ENCODE results near the gene IGSF21.

Gene IGSF21

GRCh38 chr1:18328803-18329202, 221.2 kb downstream of the IGSF21 start:
- peaks cover 8% of the 10 kb centered on the region for H3K4me1 ChIP-seq (ENCODE audit: insufficient read depth, low read length)
- no peak overlapping the region for H3K4me3 ChIP-seq (ENCODE audit: low read depth in 1 of 2, low read length in 2 of 2)
- H3K9ac ChIP-seq (ENCODE audit: low read length), result no peak overlapping the region
- no peaks in the 10 kb centered on the region for H3K27me3 ChIP-seq (ENCODE audit: control insufficient read depth in 1 of 2, insufficient read depth in 2 of 2, low read length in 2 of 2)
- H3K27ac ChIP-seq (ENCODE audit: low read depth, low read length), result no peak overlapping the region
- H3K36me3 ChIP-seq (ENCODE audit: insufficient read depth, low read length), result no peaks in the 10 kb centered on the region
- H3K9me3 ChIP-seq (ENCODE audit: low read length), result no peaks in the 10 kb centered on the region

- Histone ChIP-seq H3K27me3 (ENCODE audit: control insufficient read depth in 1 of 2, insufficient read depth in 2 of 2, low read length in 2 of 2) (peaks cover 0 to 4% of the 10 kb centered on the region in 2 donors), H3K36me3 (ENCODE audit: insufficient read depth, low read length) (no peaks in the 10 kb centered on the region), H3K27ac (ENCODE audit: low read depth, low read length) (no peak overlapping the region), H3K9me3 (ENCODE audit: low read length) (no peaks in the 10 kb centered on the region), H3K9ac (ENCODE audit: low read length) (no peak overlapping the region), H3K4me1 (ENCODE audit: insufficient read depth, low read length) (peaks cover 8% of the 10 kb centered on the region), H3K4me3 (ENCODE audit: low read depth in 1 of 2, low read length in 2 of 2) (no peak overlapping the region)
These were observed 222.1 kb downstream of the IGSF21 start for GRCh38 chr1:18329469-18330253.

GRCh38 chr1:18332576-18332975, 225.0 kb downstream of the IGSF21 start:
- Histone ChIP-seq H3K4me1 (ENCODE audit: insufficient read depth, low read length) (no peaks in the 10 kb centered on the region), H3K9ac (ENCODE audit: low read length) (no peak overlapping the region), H3K4me3 (ENCODE audit: low read depth in 1 of 2, low read length in 2 of 2) (no peak overlapping the region), H3K27me3 (ENCODE audit: control insufficient read depth in 1 of 2, insufficient read depth in 2 of 2, low read length in 2 of 2) (peaks cover 0 to 6% of the 10 kb centered on the region in 2 donors), H3K9me3 (ENCODE audit: low read length) (no peaks in the 10 kb centered on the region), H3K27ac (ENCODE audit: low read depth, low read length) (no peak overlapping the region), H3K36me3 (ENCODE audit: insufficient read depth, low read length) (no peaks in the 10 kb centered on the region)

GRCh38 chr1:18333220-18333619, 225.6 kb downstream of the IGSF21 start:
- no peak overlapping the region for H3K27ac ChIP-seq (ENCODE audit: low read depth, low read length)
- no peak overlapping the region for H3K4me3 ChIP-seq (ENCODE audit: low read depth in 1 of 2, low read length in 2 of 2)
- no peaks in the 10 kb centered on the region for H3K36me3 ChIP-seq (ENCODE audit: insufficient read depth, low read length)
- H3K9ac ChIP-seq (ENCODE audit: low read length), result no peak overlapping the region
- no peaks in the 10 kb centered on the region for H3K9me3 ChIP-seq (ENCODE audit: low read length)
- H3K4me1 ChIP-seq (ENCODE audit: insufficient read depth, low read length), result no peaks in the 10 kb centered on the region
- peaks cover 0 to 6% of the 10 kb centered on the region in 2 donors for H3K27me3 ChIP-seq (ENCODE audit: control insufficient read depth in 1 of 2, insufficient read depth in 2 of 2, low read length in 2 of 2)

GRCh38 chr1:18336801-18337200, 229.2 kb downstream of the IGSF21 start:
- Histone ChIP-seq H3K27ac (ENCODE audit: low read depth, low read length) (no peak overlapping the region), H3K36me3 (ENCODE audit: insufficient read depth, low read length) (no peaks in the 10 kb centered on the region), H3K9me3 (ENCODE audit: low read length) (no peaks in the 10 kb centered on the region), H3K4me3 (ENCODE audit: low read depth in 1 of 2, low read length in 2 of 2) (no peak overlapping the region), H3K9ac (ENCODE audit: low read length) (no peak overlapping the region), H3K4me1 (ENCODE audit: insufficient read depth, low read length) (no peaks in the 10 kb centered on the region), H3K27me3 (ENCODE audit: control insufficient read depth in 1 of 2, insufficient read depth in 2 of 2, low read length in 2 of 2) (peaks cover 0 to 6% of the 10 kb centered on the region in 2 donors)

- Histone ChIP-seq H3K4me1 (ENCODE audit: insufficient read depth, low read length) (no peaks in the 10 kb centered on the region), H3K27me3 (ENCODE audit: control insufficient read depth in 1 of 2, insufficient read depth in 2 of 2, low read length in 2 of 2) (peaks cover 0 to 6% of the 10 kb centered on the region in 2 donors), H3K27ac (ENCODE audit: low read depth, low read length) (no peak overlapping the region), H3K9ac (ENCODE audit: low read length) (no peak overlapping the region), H3K36me3 (ENCODE audit: insufficient read depth, low read length) (no peaks in the 10 kb centered on the region), H3K9me3 (ENCODE audit: low read length) (no peaks in the 10 kb centered on the region), H3K4me3 (ENCODE audit: low read depth in 1 of 2, low read length in 2 of 2) (no peak overlapping the region)
These were observed 230.2 kb downstream of the IGSF21 start for GRCh38 chr1:18337757-18338156.

GRCh38 chr1:18339161-18339560, 231.6 kb downstream of the IGSF21 start:
- Histone ChIP-seq H3K4me3 (ENCODE audit: low read depth in 1 of 2, low read length in 2 of 2) (no peak overlapping the region), H3K27me3 (ENCODE audit: control insufficient read depth in 1 of 2, insufficient read depth in 2 of 2, low read length in 2 of 2) (peaks cover 0 to 6% of the 10 kb centered on the region in 2 donors), H3K36me3 (ENCODE audit: insufficient read depth, low read length) (no peaks in the 10 kb centered on the region), H3K27ac (ENCODE audit: low read depth, low read length) (no peak overlapping the region), H3K9me3 (ENCODE audit: low read length) (no peaks in the 10 kb centered on the region), H3K4me1 (ENCODE audit: insufficient read depth, low read length) (no peaks in the 10 kb centered on the region), H3K9ac (ENCODE audit: low read length) (no peak overlapping the region)

- Histone ChIP-seq H3K4me3 (ENCODE audit: low read depth in 1 of 2, low read length in 2 of 2) (no peak overlapping the region), H3K36me3 (ENCODE audit: insufficient read depth, low read length) (no peaks in the 10 kb centered on the region), H3K4me1 (ENCODE audit: insufficient read depth, low read length) (no peaks in the 10 kb centered on the region), H3K9me3 (ENCODE audit: low read length) (no peaks in the 10 kb centered on the region), H3K27ac (ENCODE audit: low read depth, low read length) (no peak overlapping the region), H3K9ac (ENCODE audit: low read length) (no peak overlapping the region), H3K27me3 (ENCODE audit: control insufficient read depth in 1 of 2, insufficient read depth in 2 of 2, low read length in 2 of 2) (no peaks in the 10 kb centered on the region)
These were observed 232.7 kb downstream of the IGSF21 start for GRCh38 chr1:18340158-18340764.

GRCh38 chr1:18340787-18341186, 233.2 kb downstream of the IGSF21 start:
- Histone ChIP-seq H3K4me1 (ENCODE audit: insufficient read depth, low read length) (no peaks in the 10 kb centered on the region), H3K27me3 (ENCODE audit: control insufficient read depth in 1 of 2, insufficient read depth in 2 of 2, low read length in 2 of 2) (no peaks in the 10 kb centered on the region), H3K4me3 (ENCODE audit: low read depth in 1 of 2, low read length in 2 of 2) (no peak overlapping the region)

GRCh38 chr1:18341291-18342069, 233.9 kb downstream of the IGSF21 start:
- Histone ChIP-seq H3K4me1 (ENCODE audit: insufficient read depth, low read length) (no peaks in the 10 kb centered on the region), H3K36me3 (ENCODE audit: insufficient read depth, low read length) (no peaks in the 10 kb centered on the region), H3K9ac (ENCODE audit: low read length) (no peak overlapping the region), H3K27me3 (ENCODE audit: control insufficient read depth in 1 of 2, insufficient read depth in 2 of 2, low read length in 2 of 2) (no peaks in the 10 kb centered on the region), H3K27ac (ENCODE audit: low read depth, low read length) (no peak overlapping the region), H3K4me3 (ENCODE audit: low read depth in 1 of 2, low read length in 2 of 2) (no peak overlapping the region), H3K9me3 (ENCODE audit: low read length) (no peaks in the 10 kb centered on the region)

More at GRCh38 chr1:18340787-18341186, 233.2 kb downstream of the IGSF21 start:
- no peak overlapping the region for H3K9ac ChIP-seq (ENCODE audit: low read length)
- no peak overlapping the region for H3K27ac ChIP-seq (ENCODE audit: low read depth, low read length)
- no peaks in the 10 kb centered on the region for H3K36me3 ChIP-seq (ENCODE audit: insufficient read depth, low read length)
- H3K9me3 ChIP-seq (ENCODE audit: low read length), result no peaks in the 10 kb centered on the region

GRCh38 chr1:18342744-18343143, 235.1 kb downstream of the IGSF21 start:
- H3K27me3 ChIP-seq (ENCODE audit: control insufficient read depth in 1 of 2, insufficient read depth in 2 of 2, low read length in 2 of 2), result no peaks in the 10 kb centered on the region
- no peak overlapping the region for H3K4me3 ChIP-seq (ENCODE audit: low read depth in 1 of 2, low read length in 2 of 2)
- no peak overlapping the region for H3K9ac ChIP-seq (ENCODE audit: low read length)
- H3K36me3 ChIP-seq (ENCODE audit: insufficient read depth, low read length), result no peaks in the 10 kb centered on the region
- H3K9me3 ChIP-seq (ENCODE audit: low read length), result no peaks in the 10 kb centered on the region
- no peak overlapping the region for H3K27ac ChIP-seq (ENCODE audit: low read depth, low read length)
- H3K4me1 ChIP-seq (ENCODE audit: insufficient read depth, low read length), result no peaks in the 10 kb centered on the region

Measured in muscle layer of colon (tissue), 2 donors.